ENCODE results near the gene UACA. TPM values are rescaled to one million over a fixed set of nuclear protein-coding genes. Genes with fewer than 3 reads are reported as not detected.

Gene UACA
- total and polyA plus RNA-seq, 2 of the 8 experiments (the other 6 are each of a cell fraction or from before 2014, with no cell fraction given), result 28.6 to 38.9 TPM

GRCh38 chr15:70801109-70801508 is 37.8 kb upstream of the UACA start:
- H3K9me3 ChIP-seq (ENCODE audit: insufficient read depth in 2 of 2, low read depth in 1 of 2, low read length in 1 of 2), result no peaks in the 10 kb centered on the region; a peak in 1 of 4 replicates
- H3K18ac ChIP-seq (ENCODE audit: extremely low read depth, low read length), result no peak overlapping the region
- H3K27ac ChIP-seq (ENCODE audit: low read depth, low read length), result no peak overlapping the region
- H3K4ac ChIP-seq (replicated peaks; ENCODE audit: insufficient read length, low read depth, low read length), result no peak overlapping the region
- H3K79me2 ChIP-seq (ENCODE audit: control insufficient read depth in 1 of 2, insufficient read depth in 2 of 2, low read length in 2 of 2), result no peaks in the 10 kb centered on the region
- H3K23ac ChIP-seq (ENCODE audit: insufficient read length), result no peak overlapping the region
- H2AK5ac ChIP-seq (ENCODE audit: low read depth, low read length), result no peak overlapping the region
- no peak overlapping the region for H3K4me3 ChIP-seq (ENCODE audit: extremely low read depth in 1 of 4, insufficient read depth in 2 of 4, low read depth in 3 of 4, low read length in 4 of 4)
- no peak for FAIRE-seq
- H3K4me1 ChIP-seq (replicated peaks in 1 of 4; ENCODE audit: control insufficient read depth in 3 of 4, insufficient read depth in 4 of 4, low read length in 3 of 4), result no peaks in the 10 kb centered on the region
- H4K20me1 ChIP-seq (replicated peaks in 1 of 2; ENCODE audit: control insufficient read depth in 1 of 2, insufficient read depth in 2 of 2, low read length in 2 of 2), result no peaks in the 10 kb centered on the region
- H3K9ac ChIP-seq (replicated peaks in 1 of 4; ENCODE audit: extremely low read depth in 1 of 4, low read depth in 3 of 4, low read length in 3 of 4), result no peak overlapping the region
- H3K56ac ChIP-seq (replicated peaks; ENCODE audit: insufficient read length, low read depth, low read length), result no peak overlapping the region
- no peak for DNase-seq (ENCODE audit: low read depth in 1 of 2, low spot score in 2 of 2)
- no peak overlapping the region for H3K14ac ChIP-seq (ENCODE audit: insufficient read length)
- H3K23me2 ChIP-seq (ENCODE audit: low read depth, low read length), result 0 out of 2 replicates have a peak, but pooled peaks cover 3% of the 10 kb centered on the region
- H3K79me1 ChIP-seq (ENCODE audit: low read depth, low read length), result no peaks in the 10 kb centered on the region
- no peak overlapping the region for H2BK5ac ChIP-seq (ENCODE audit: low read depth, low read length)
- no peaks in the 10 kb centered on the region for H3K36me3 ChIP-seq (ENCODE audit: control insufficient read depth in 2 of 4, insufficient read depth in 4 of 4, low read length in 3 of 4)
- no peaks in the 10 kb centered on the region for H3K27me3 ChIP-seq (replicated peaks in 1 of 4; ENCODE audit: control insufficient read depth in 3 of 4, extremely low read depth in 1 of 4, insufficient read depth in 3 of 4, low read length in 3 of 4)
- H2BK120ac ChIP-seq (replicated peaks; ENCODE audit: low read depth, low read length), result no peak overlapping the region
- 98% methylated on average over 5 of the region's 5 CpGs; no CpG with 5 or more reads in 1 of the 2 experiments for WGBS, 2 experiments (ENCODE audit: extremely low coverage in 1 of 2, insufficient coverage in 1 of 2, insufficient read length in 1 of 2, insufficient replicate concordance in 2 of 2, low coverage in 1 of 2, low lambda C conversion rate in 2 of 2, missing lambda C conversion rate in 1 of 2)
- H2BK15ac ChIP-seq (ENCODE audit: low read length), result no peak overlapping the region
- no peak overlapping the region for H2AFZ ChIP-seq (ENCODE audit: low read length)
- no peak overlapping the region for H2BK12ac ChIP-seq (ENCODE audit: low read depth, low read length)
- no peak overlapping the region for H4K91ac ChIP-seq (replicated peaks; ENCODE audit: insufficient read length, low read length)
- no peak overlapping the region for H3K4me2 ChIP-seq (ENCODE audit: insufficient read depth in 1 of 2, low read depth in 2 of 2, low read length in 2 of 2)
- H4K5ac ChIP-seq (ENCODE audit: insufficient read length, low read depth, low read length), result no peak overlapping the region
- H4K8ac ChIP-seq (ENCODE audit: extremely low read depth, insufficient read depth, low read length), result no peak overlapping the region
- H2BK20ac ChIP-seq (ENCODE audit: low read length), result no peak overlapping the region
- ChIA-PET CTCF (ENCODE audit: partially characterized antibody) (interaction anchor here (0.6 to 3.0 kb wide), 2 partner anchors 10 to 21 kb away, joined by 3 to 17 read pairs; no protein-coding TSS in a partner anchor), POLR2A (ENCODE audit: partially characterized antibody) (no interaction called here)
- TF ChIP-seq TCF12 (IDR thresholded peaks at IDR 0.05; ENCODE audit: low read depth, low read length) (no peak), HDAC6 (IDR thresholded peaks at IDR 0.05; ENCODE audit: low read depth, low read length) (no peak), YY1 (IDR thresholded peaks at IDR 0.05; ENCODE audit: low read depth, low read length) (no peak), PHF8 (conservative IDR thresholded peaks at IDR 0.05; ENCODE audit: low read depth, low read length) (no peak), EZH2 (IDR thresholded peaks at IDR 0.05; ENCODE audit: low read depth, low read length, severe bottlenecking) (no peak), CTBP2 (IDR thresholded peaks at IDR 0.05; ENCODE audit: borderline replicate concordance, insufficient read depth, insufficient read length, low read length) (no peak), CTCF (IDR thresholded peaks at IDR 0.05; ENCODE audit: control extremely low read depth in 1 of 3, insufficient read depth in 1 of 3, low read depth in 1 of 3, low read length in 3 of 3) (no peak), SUZ12 (IDR thresholded peaks at IDR 0.05; ENCODE audit: low read length) (no peak), CHD1 (IDR thresholded peaks at IDR 0.05; ENCODE audit: low read depth, low read length) (no peak), GTF2F1 (IDR thresholded peaks at IDR 0.05; ENCODE audit: borderline replicate concordance, low read depth, low read length) (no peak)
